Endodermal cell (in vitro differentiated cells): ENCODE data around the gene RSAD2. TPM values are rescaled to one million over a fixed set of nuclear protein-coding genes. Genes with fewer than 3 reads are reported as not detected.

Experiments
- DNase-seq: peaks from one replicate; pipeline ENCODE4 v3.0.0-alpha.2; 2017
- H3K27ac ChIP-seq: 2 replicates; pipeline ENCODE4 v1.5.1; 2013; ENCODE audit warnings: mild to moderate bottlenecking, low read depth, low read length, moderate library complexity
- H3K27me3 ChIP-seq: 2 replicates; pipeline ENCODE4 v1.6.1; 2013; ENCODE audit warnings: mild to moderate bottlenecking, low read length, moderate library complexity; ENCODE audit not compliant: insufficient read depth, control insufficient read depth, poor library complexity, severe bottlenecking
- H3K36me3 ChIP-seq: 2 replicates; pipeline ENCODE4 v1.7.0; 2013; ENCODE audit warnings: mild to moderate bottlenecking, low read length, moderate library complexity; ENCODE audit not compliant: control insufficient read depth, insufficient read depth
- H3K4me1 ChIP-seq: one replicate; pipeline ENCODE4 v1.7.0; 2013; ENCODE audit warnings: low read length; ENCODE audit not compliant: control insufficient read depth, insufficient read depth
- H3K4me3 ChIP-seq: 2 replicates; pipeline ENCODE4 v1.5.1; 2013; ENCODE audit warnings: mild to moderate bottlenecking, low read length, moderate library complexity
- H3K9ac ChIP-seq: 2 replicates; pipeline ENCODE4 v1.6.1; 2013; ENCODE audit warnings: mild to moderate bottlenecking, low read length, moderate library complexity; ENCODE audit not compliant: poor library complexity, severe bottlenecking; ENCODE audit errors: extremely low read depth
- H3K9me3 ChIP-seq: 2 replicates; pipeline ENCODE4 v1.6.1; 2013; ENCODE audit warnings: mild to moderate bottlenecking, low read length, moderate library complexity; ENCODE audit not compliant: control insufficient read depth
- H3K27ac Mint-ChIP-seq: 2 replicates; pipeline ENCODE4 v1.8.0; 2020; ENCODE audit warnings: mixed read lengths
- H3K27me3 Mint-ChIP-seq: 2 replicates; pipeline ENCODE4 v1.8.0; 2021; ENCODE audit warnings: mild to moderate bottlenecking, mixed read lengths; ENCODE audit not compliant: insufficient read depth
- H3K36me3 Mint-ChIP-seq: 2 replicates; pipeline ENCODE4 v1.8.0; 2020; ENCODE audit warnings: low read depth, mixed read lengths
- H3K4me1 Mint-ChIP-seq: 2 replicates; pipeline ENCODE4 v1.8.0; 2020; ENCODE audit warnings: mixed read lengths
- H3K4me3 Mint-ChIP-seq: 2 replicates; pipeline ENCODE4 v1.8.0; 2020; ENCODE audit warnings: mild to moderate bottlenecking, moderate library complexity, mixed read lengths
- H3K9me3 Mint-ChIP-seq: 2 replicates; pipeline ENCODE4 v1.8.0; 2020; ENCODE audit warnings: mild to moderate bottlenecking, mixed read lengths
- CTCF ChIP-seq: fragments of 200-600 bp; sonication (generic); conservative IDR thresholded peaks from 2 replicates; pipeline ENCODE4 v1.5.0; 2021; ENCODE audit warnings: antibody characterized with exemption, mild to moderate bottlenecking
- WGBS, 2 experiments: methylation state at CpG; one replicate each; pipeline versions ENCODE4 v1.1.5 to v1.1.7; 2013; ENCODE audit warnings: missing lambda C conversion rate in 2 of 2, mixed read lengths in 1 of 2; ENCODE audit not compliant: insufficient coverage in 1 of 2, insufficient read length in 1 of 2; 5-methylcytosine and 5-hydroxymethylcytosine counted together
- total RNA-seq, 2 donors: library from RNA; stranded (reverse); fragmentation: NEBNext Ultra II Directional in 1 of 2; extraction: Animal tissue kit (Norgen Biotek cat#: 25700) in 1 of 2; gene quantifications; 2 replicates in 1 of 2; 3 replicates in 1 of 2; pipeline ENCODE4 v1.2.1, GENCODE V29; 2021

Gene RSAD2
- total RNA-seq, 2 donors from 2014 or later: 0.35 to 0.75 TPM

- Mint-ChIP-seq H3K27ac (no peak overlapping the region), H3K4me1 (peaks cover 6% of the 10 kb centered on the region), H3K4me3 (no peak overlapping the region), H3K36me3 (no peaks in the 10 kb centered on the region), H3K27me3 (peaks cover 53% of the 10 kb centered on the region), H3K9me3 (no peaks in the 10 kb centered on the region)
- WGBS, 2 experiments: 91 to 94% methylated on average over 2 to 6 of the region's 7 CpGs
- no peaks in the 10 kb centered on the region for H3K36me3 ChIP-seq
- no peak overlapping the region for H3K9ac ChIP-seq
- no peaks in the 10 kb centered on the region for H3K4me1 ChIP-seq
- H3K27ac ChIP-seq: no peak overlapping the region
- TF ChIP-seq CTCF: no peak
- H3K4me3 ChIP-seq: no peak overlapping the region
- H3K27me3 ChIP-seq: peaks cover 54% of the 10 kb centered on the region
- no peaks in the 10 kb centered on the region for H3K9me3 ChIP-seq
- DNase-seq: no peak
Observed at GRCh38 chr2:6866982-6867381, 10.6 kb upstream of the RSAD2 start.

GRCh38 chr2:6872394-6872793, 5.2 kb upstream of the RSAD2 start:
- Mint-ChIP-seq H3K4me3 (no peak overlapping the region), H3K27me3 (peaks cover 14% of the 10 kb centered on the region), H3K27ac (no peak overlapping the region), H3K4me1 (no peaks in the 10 kb centered on the region), H3K9me3 (peaks cover 4% of the 10 kb centered on the region), H3K36me3 (no peaks in the 10 kb centered on the region)
- Histone ChIP-seq H3K27ac (no peak overlapping the region), H3K36me3 (no peaks in the 10 kb centered on the region), H3K9ac (no peak overlapping the region), H3K4me1 (no peaks in the 10 kb centered on the region), H3K9me3 (peaks cover 9% of the 10 kb centered on the region), H3K27me3 (peaks cover 13% of the 10 kb centered on the region), H3K4me3 (no peak overlapping the region)
- 88 to 100% methylated on average over 1 to 2 of the region's 2 CpGs for WGBS, 2 experiments
- DNase-seq: no peak
- TF ChIP-seq CTCF: no peak

GRCh38 chr2:6874032-6874431, 3.5 kb upstream of the RSAD2 start:
- Mint-ChIP-seq H3K4me1 (no peaks in the 10 kb centered on the region), H3K27ac (no peak overlapping the region), H3K4me3 (no peak overlapping the region), H3K9me3 (peaks cover 9% of the 10 kb centered on the region), H3K27me3 (peaks cover 14% of the 10 kb centered on the region), H3K36me3 (no peaks in the 10 kb centered on the region)
- no peak overlapping the region for H3K4me3 ChIP-seq
- H3K36me3 ChIP-seq: no peaks in the 10 kb centered on the region
- no peak for DNase-seq
- H3K9me3 ChIP-seq: peaks cover 13% of the 10 kb centered on the region
- peaks cover 1% of the 10 kb centered on the region for H3K27me3 ChIP-seq
- WGBS, 2 experiments: 90 to 100% methylated on average over 3 of the region's 3 CpGs
- no peak for TF ChIP-seq CTCF
- H3K9ac ChIP-seq: no peak overlapping the region
- no peak overlapping the region for H3K27ac ChIP-seq
- no peaks in the 10 kb centered on the region for H3K4me1 ChIP-seq
